Right lung (tissue), 5 donors: Measurements from ENCODE around the gene VPS51. TPM values are rescaled to one million over a fixed set of nuclear protein-coding genes. Genes with fewer than 3 reads are reported as not detected.

ENCODE experiments used
- DNase-seq, 2 donors: peaks; one replicate each; pipeline ENCODE4 v3.0.0-alpha.2; 2013
- polyA plus RNA-seq, 5 donors: library from polyadenylated mRNA; unstranded; fragments of 120-200 nt; gene quantifications; one replicate each; pipeline versions ENCODE4 v1.2.1 to v1.2.3, GENCODE V29; 2013; ENCODE audit warnings: inconsistent platforms in 1 of 5, low replicate concordance in 1 of 5; ENCODE audit not compliant: insufficient read length in 5 of 5, insufficient read depth in 1 of 5

Gene VPS51
- polyA plus RNA-seq, 5 donors = 84.5 to 148 (median 99.6) TPM

DNA sequence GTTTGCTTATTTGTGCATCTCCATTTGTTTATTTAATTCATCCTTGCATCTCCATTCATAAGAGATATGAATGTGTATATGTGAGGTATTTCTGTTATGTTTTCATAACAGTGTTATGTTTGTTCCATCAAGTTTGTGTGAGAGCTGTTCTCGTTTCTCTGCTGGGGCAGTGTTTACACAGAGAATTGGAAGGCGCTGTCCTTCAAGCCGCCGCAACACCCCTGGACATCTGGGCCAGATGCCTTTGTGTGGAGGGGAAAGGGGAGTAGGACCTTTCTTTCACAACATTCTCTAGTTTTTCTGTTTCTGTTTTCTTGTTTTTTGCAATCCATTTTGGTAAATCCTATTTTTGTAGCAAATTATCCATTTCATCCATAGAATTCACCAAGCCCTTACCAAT is 8.6 kb downstream of the VPS51 start:
- DNase-seq = no peak

DNA sequence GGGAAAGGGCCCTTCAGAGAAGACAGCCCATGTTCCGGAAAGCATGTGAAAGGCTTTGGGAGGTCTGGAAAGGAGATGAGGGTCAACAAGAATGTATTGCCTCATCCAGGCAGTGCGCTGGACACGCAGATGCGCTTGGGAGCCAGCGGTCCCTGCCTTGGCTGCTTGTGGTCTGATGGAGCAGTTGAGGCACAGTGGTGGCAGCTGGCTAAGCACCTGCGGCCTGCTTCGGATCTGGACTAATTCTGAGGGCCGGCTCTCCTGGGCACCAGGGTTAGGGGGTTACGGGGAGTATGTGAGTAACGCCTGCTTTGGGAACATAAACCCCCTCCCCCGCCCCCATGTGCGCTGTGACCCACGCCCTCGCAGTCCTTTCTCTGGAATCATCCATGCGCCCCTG is 11.1 kb downstream of the VPS51 start:
- DNase-seq = no peak

DNA sequence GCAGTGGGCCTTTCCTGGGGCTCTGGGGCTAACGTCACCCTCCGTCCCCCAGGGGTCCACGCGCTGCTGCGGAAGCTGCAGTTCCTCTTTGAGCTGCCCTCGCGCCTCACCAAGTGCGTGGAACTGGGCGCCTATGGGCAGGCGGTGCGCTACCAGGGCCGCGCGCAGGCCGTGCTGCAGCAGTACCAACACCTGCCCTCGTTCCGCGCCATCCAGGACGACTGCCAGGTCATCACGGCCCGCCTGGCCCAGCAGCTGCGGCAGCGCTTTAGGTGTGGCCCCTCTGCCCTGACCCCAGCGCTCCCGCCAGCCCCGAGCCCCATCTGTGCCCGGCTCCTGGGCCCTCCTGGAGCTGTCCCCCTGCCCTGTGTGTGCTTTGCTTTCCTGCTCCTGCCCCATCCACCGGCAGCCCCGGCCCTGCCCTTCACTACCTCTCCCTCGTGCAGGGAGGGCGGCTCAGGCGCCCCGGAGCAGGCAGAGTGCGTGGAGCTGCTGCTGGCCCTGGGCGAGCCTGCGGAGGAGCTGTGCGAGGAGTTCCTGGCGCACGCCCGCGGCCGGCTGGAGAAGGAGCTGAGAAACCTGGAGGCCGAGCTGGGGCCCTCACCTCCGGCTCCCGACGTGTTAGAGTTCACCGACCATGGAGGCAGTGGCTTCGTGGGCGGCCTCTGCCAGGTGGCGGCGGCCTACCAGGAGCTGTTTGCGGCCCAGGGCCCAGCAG is 11.9 kb downstream of the VPS51 start:
- no peak for DNase-seq

DNA sequence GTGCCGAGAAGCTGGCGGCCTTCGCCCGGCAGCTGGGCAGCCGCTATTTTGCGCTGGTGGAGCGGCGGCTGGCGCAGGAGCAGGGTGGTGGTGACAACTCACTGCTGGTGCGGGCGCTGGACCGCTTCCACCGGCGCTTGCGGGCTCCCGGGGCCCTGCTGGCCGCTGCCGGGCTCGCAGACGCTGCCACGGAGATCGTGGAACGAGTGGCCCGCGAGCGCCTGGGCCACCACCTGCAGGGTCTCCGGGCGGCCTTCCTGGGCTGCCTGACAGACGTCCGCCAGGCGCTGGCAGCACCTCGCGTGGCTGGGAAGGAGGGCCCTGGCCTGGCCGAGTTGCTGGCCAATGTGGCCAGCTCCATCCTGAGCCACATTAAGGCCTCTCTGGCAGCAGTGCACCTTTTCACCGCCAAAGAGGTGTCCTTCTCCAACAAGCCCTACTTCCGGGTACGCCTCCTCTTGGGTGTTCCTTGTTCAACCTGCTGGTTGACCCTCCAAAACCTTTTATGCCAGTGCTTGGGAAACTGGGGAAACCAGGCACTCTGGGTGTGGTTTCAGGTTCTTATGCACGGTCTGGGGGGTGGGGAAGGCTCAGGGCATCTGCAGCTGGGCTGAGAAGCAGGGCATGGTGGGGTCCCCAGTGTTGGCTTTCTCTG is 12.6 kb downstream of the VPS51 start:
- no peak for DNase-seq

DNA sequence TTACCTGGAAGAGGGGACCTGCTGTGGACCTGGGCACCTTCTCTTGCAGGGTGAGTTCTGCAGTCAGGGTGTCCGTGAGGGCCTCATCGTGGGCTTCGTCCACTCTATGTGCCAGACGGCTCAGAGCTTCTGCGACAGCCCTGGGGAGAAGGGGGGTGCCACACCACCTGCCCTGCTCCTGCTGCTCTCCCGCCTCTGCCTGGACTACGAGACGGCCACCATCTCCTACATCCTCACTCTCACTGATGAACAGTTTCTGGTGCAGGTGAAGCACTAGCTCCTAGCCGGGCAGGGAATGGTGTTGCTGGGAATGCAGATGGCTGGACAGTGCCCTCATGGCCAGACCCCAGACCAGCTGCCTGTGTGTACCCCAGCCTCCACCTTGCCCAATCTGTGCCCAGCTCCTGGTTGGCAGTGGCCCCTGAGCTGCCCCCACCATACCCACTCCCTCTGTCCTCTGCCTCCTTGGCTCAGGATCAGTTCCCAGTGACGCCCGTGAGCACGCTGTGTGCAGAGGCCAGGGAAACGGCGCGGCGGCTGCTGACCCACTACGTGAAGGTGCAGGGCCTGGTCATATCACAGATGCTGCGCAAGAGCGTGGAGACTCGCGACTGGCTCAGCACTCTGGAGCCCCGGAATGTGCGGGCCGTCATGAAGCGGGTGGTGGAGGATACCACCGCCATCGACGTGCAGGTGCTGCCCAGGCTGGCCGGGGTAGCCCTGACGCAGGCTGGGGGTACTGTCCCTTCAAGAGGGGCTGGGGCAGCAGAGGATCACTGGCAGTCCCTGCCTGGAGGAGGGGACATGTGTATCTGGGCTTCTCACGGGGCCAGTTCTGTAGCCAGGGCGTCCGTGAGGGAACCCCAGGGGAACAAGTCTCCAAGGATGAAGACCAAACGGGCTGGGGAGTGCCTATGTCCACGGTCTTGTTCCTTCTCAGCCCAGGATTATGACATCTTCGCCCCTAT is 13.5 kb downstream of the VPS51 start:
- DNase-seq = no peak

DNA sequence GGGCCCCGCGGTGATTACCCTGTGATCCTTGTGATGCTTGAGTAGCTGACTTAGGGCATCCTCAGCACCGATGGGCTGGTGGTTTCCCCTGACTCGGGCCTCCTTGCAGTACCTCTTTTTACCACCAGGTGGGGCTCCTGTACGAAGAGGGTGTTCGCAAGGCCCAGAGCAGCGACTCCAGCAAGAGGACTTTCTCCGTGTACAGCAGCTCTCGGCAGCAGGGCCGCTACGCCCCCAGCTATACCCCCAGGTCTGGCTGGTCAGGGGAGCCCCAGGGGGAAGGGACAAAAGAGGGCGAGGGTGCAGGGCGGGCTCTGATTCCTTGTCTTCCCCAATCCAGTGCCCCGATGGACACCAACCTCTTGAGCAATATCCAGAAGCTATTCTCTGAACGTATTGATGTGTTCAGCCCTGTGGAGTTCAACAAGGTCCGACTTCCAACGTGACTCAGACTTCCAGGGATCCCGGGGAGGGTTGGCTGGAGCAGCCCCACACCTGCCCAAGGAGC is 14.4 kb downstream of the VPS51 start:
- peak; percentile 66 to 77 for DNase-seq

DNA sequence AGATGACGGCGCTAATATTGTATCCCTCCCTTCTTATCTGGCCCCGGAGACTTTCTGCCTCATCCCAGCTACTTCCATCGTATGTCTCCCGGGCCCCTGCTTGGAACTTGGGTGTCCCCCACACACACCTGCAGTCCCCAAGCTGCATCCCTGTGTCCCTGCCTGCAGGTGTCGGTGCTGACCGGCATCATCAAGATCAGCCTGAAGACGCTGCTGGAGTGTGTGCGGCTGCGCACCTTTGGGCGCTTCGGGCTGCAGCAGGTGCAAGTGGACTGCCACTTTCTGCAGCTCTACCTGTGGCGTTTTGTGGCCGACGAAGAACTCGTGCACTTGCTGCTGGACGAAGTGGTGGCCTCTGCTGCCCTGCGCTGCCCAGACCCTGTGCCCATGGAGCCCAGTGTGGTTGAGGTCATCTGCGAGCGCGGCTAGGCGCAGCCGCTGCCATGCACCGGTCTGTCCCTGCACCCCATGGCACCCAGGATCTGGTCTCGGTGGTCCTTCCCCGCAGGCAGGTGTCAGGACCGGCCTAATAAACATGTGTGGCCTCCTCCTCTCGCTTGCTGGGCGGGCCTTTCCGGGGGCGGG is 15.2 kb downstream of the VPS51 start:
- no peak for DNase-seq

DNA sequence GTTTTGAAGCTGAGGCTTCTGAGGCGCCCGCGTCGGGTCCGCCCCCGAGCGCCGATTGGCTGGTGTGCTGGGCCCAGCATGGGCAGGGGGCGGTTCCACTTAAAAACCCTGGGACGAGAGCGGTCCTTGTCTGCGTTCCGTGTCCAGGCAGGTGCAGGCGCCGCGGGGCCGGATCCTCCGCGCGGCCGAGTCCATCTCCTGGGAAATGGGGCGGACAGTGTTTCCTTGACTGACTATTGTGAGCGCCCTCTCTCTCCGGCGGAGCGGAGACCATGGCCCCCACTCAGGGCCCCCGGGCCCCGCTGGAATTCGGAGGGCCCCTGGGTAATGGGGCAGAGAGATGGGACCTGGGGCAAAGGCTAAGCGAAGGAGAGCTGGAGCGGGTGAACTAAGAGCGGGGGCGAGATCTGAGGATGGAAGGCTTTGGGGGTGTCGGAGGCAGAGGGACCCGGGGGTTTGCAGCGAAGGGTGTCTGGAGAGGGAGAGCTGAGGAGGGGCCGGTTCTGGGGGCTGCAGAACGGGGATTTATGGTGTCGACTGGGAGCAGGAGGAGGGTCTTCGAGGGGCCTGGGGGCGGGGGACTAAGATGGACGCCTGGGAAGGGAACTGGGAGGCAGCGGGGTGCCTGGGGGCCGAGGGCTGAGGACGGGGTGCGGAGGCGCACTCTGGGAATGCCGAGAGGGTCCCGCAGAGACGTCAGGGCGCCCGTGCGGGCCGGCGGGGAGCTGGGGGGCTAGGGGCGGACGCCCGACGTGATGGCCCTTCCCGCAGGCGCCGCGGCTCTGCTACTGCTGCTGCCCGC is 15.9 kb downstream of the VPS51 start, which contains the start of gene TM7SF2:
Gene TM7SF2, plus strand, starts transcription at position 129 of the 802 bp plus-strand sequence. Its CDS starts 144 bp downstream, at position 273.
- DNase-seq = peak; percentile 79 to 82

DNA sequence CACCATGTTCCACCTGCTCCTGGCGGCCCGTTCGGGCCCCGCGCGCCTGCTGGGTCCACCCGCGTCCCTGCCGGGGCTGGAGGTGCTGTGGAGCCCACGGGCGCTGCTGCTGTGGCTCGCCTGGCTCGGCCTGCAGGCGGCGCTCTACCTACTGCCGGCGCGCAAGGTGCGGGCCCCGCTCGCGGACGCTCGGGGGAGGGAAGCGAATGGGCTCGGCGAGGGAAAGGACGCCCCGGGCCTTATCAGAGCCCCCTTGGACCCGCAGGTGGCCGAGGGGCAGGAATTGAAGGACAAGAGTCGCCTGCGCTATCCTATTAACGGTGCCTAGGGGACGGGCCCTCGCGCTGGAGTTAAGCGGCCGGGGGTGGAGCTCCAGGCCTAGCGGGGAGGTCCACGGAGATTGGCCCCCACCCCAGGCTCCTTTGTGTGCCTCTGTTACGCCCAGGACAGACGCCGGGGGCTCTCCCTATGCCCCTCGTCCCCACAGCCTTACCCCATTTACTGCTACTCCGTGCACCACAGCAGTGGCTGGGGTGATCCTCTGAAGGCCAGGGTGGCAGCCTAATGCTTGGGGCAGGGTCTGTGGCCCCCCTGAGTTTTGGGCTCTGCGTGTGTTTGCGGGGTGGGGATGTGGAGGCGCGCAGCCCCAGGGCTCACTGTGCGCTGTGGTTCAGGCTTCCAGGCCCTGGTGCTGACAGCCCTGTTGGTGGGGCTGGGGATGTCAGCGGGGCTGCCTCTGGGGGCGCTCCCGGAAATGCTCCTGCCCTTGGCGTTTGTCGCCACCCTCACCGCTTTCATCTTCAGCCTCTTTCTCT is 16.7 kb downstream of the VPS51 start:
- DNase-seq = no peak

DNA sequence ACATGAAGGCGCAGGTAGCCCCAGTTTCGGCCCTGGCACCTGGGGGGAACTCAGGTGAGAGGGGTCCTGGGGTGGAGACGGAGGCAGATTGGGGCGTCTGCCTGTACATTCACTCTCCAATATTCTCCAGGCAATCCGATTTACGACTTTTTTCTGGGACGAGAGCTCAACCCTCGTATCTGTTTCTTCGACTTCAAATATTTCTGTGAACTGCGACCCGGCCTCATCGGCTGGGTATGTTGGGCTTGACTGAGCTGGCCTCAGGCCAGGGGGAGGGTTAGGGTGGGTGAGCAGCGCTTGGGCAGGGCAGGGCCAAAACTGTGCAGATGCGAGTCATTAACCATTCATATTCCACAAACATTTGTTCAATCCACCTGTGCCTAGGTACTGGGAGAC is 17.3 kb downstream of the VPS51 start:
- no peak for DNase-seq

DNA sequence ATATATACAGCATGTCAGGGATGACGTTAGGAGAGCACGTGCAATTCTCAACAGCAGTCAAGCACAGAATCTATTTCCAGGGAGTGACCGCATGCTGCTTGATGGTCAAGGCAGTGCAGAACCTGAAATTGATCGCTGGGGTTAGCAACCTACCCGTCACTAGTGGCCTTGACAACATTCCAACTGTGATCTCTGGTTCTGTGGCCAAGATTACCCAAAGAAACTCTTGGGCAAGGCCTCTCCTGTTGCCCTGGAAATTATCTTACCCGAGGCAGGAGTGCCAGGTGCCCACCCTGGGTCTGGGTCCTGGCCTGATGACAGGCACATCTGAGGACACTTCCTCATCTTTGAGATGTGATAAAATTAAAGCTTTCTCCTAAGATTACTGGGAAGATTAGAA is 17.8 kb downstream of the VPS51 start:
- no peak for DNase-seq

DNA sequence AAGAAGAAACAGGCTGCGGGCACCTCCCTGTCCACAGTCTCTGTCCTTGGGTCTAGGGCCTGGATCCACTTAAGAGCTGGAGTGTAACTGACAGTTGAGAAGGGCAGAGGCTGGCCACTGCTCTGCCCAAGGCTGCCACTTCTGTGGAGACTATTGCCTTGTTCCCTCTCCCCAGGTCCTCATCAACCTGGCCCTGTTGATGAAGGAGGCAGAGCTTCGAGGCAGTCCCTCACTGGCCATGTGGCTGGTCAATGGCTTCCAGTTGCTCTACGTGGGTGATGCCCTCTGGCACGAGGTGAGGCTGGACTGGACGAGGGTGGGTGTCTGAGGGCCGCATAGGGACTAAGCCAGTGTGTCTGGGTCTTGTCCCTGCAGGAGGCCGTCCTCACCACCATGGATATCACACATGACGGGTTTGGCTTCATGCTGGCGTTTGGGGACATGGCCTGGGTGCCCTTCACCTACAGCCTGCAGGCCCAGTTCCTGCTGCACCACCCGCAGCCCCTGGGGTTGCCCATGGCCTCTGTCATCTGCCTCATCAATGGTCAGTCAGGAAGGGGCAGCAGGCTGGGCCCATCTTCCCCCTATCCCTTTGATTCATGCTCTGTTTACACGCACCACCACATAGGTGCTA is 18.6 kb downstream of the VPS51 start:
- no peak for DNase-seq

DNA sequence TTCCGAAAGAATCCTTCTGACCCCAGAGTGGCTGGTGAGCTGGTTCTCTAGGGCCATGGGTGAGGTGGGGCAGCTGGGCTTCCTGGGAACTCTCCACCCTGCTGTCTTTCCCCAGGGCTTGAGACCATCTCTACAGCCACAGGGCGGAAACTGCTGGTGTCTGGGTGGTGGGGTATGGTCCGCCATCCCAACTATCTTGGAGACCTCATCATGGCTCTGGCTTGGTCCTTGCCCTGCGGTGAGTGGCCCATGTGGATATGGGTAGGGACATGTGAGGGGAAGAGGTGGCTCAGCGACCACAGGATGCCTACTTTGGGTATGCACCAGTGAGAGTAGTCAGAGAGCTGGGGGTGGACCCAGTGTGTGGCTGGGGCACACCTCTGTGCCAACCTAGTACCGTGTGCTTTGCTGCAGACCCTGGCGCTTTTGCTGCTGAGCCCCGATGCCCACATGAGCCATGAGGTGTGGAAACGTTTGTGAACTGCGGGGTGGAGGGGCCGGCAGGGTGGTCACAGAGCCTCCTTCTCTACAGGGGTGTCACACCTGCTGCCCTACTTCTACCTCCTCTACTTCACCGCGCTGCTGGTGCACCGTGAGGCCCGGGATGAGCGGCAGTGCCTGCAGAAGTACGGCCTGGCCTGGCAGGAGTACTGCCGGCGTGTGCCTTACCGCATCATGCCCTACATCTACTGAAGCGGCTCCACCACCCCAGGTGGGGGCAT is 19.5 kb downstream of the VPS51 start:
- DNase-seq = no peak

DNA sequence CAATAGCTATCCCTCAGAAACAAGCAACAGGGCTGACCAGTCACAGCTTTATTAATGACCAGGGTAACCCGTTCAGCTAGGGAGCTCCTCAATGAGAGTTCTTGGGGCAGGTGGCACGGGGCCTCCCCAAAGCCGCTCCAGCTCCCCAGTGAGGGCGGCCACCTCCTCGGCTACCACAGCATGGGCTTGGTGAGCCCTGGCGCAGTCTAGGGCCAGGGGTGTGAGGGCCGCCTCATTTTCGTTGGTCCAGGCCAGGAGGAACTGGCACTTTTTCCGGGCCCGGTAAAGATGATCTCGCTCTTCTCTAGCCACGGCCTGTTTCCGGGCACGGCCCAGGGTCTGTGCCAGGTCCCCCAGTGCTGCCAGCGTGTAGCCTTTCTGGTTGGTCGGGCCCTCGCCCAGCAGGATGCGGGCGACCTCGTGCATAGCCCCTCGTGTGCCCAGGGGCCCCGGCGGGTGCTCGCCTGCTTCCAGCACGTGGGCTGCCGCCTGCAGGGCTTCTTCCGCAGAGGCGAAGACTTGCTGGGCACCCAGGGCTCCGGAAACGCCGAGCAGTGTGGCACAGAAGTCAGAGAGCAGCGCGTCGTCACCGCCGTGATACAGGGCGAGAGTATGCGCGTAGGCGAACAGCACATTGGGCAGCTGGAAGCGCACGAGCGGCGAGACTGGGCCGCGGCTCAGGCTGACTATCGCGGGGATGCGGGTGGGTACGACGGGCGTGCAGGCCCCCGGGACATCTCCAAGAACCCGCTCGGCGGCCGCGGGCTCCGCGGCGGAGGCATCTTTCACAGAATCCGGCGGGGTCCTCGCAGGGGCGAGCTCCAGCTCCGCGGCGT is 20.6 kb downstream of the VPS51 start:
- DNase-seq = no peak

DNA sequence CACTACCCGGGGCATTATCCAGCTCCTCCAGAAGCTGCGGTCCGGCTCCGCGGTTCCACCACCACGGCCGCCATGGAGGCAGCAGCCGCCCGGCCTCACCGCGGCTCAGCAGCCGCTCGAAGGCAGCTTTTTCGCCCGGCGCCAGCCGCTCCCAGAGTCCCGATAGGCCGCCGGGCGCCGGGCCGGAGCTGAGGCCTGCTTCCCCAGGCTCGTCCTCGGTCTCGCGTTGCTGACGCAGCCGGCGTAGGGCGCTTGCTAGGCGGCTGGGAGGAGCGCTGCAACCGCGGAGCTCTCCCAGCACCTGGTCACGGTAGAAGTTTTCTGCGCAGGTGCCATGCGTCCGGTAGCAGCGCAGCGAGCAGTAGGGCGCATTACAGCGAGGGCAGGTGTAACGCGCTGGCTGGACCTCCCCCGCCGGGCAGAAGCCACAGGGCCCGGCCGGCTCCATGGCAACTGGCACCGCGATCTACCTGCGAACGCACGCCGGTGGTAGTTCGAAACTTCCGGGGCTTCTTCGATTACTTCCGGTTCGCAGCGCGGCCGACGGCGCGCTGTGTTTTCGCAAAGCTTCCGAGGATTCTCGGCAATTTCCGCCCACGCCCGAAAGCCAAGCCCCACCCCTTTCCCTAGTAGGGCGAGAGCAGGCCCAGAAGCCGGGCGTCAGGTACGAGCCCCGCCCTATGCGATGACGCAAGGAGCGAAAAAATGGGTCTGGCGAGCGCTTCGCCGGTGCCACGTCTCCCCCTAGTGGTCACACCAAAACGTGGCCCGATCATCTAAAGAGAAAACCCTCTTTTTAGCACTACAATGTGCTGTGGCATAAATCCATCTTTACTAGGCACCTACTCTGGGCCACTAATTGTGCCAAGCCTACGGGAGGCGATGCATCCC is 21.4 kb downstream of the VPS51 start, which contains the start of gene ZNHIT2:
Gene ZNHIT2, minus strand, starts transcription at position 496 of the 891 bp plus-strand sequence. Its CDS starts 48 bp downstream, at position 448.
- DNase-seq = peak; percentile 99

DNA sequence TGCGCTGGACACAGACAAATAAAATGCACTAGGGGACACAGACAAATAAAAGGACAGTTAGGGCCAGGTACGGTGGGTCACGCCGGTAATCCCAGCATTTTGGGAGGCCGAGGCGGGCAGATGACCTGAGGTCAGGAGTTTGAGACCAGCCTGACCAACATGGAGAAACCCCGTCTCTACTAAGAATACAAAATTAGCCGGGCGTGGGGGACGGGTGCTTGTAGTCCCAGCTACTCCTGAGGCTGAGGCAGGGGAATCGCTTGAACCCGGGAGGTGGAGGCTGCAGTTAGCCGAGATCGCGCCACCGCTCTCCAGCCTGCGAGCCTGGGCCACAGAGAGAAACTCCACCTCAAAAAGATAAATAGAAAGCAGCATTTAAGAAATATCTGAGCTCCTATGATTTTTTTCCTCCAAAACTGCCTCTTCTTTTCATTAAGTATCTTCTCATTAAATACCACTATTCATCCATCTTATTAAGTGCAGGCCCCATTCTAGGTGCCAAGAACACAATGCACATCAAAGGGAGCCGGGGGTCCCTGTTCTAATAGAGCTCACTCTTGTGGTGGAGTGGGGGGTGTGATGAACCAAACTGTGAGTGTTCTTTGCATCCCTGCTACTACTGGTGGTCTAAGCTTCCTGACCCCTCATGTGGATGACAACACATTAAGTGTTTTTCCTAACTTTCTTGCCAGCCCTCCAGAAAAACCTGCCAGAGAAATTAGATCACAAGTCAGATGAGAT is 22.3 kb downstream of the VPS51 start:
- DNase-seq = no peak
